ENCODE data around the gene DLG2.

- TF ChIP-seq CTCF (IDR thresholded peaks at IDR 0.05; ENCODE audit: low read length) (no peak), EZH2 (IDR thresholded peaks at IDR 0.05; ENCODE audit: borderline replicate concordance, low read length) (no peak)
Measured at GRCh38 chr11:84230402-84230801, 1396.7 kb downstream of the DLG2 start.

Measured in OCI-LY1 (cell line).